IMR-90 (cell line): ENCODE data around the gene LRRK2. TPM values are rescaled to one million over a fixed set of nuclear protein-coding genes. Genes with fewer than 3 reads are reported as not detected.

Source experiments
- ATAC-seq: fragments of 200-7000 bp; cut with Tn5 transposase; 2 replicates; pipeline ENCODE4 v1.9.1; 2020; ENCODE audit warnings: low read depth, mild to moderate bottlenecking, moderate library complexity
- BruUV-seq: library from RNA; stranded (reverse); fragments of 400-500 nt; replicated peaks from 2 replicates; lab custom pipeline; 2021; lab: Mats Ljungman, UMichigan
- CTCF ChIA-PET: fragments of 300-600 bp; formaldehyde crosslinking; extraction: SDS; loops from one replicate; lab custom pipeline; 2021; ENCODE audit warnings: antibody characterized with exemption; lab: Yijun Ruan, JAX
- POLR2A ChIA-PET: fragments of 300-600 bp; sonication (Branson Sonifier 250); formaldehyde crosslinking; loops from one replicate; lab custom pipeline; 2022; ENCODE audit warnings: antibody characterized with exemption; ENCODE audit not compliant: unreplicated experiment; lab: Charles Lee
- DNase-seq: peaks from one replicate; pipeline ENCODE4 v3.0.0; 2013
- H2AFZ ChIP-seq: replicated peaks from 2 replicates; pipeline ENCODE3; 2013; ENCODE audit warnings: low read length, mild to moderate bottlenecking; ENCODE audit not compliant: poor library complexity
- H2AK5ac ChIP-seq: 2 replicates; pipeline ENCODE4 v1.6.1; 2013; ENCODE audit warnings: low read depth, low read length, inconsistent platforms
- H2AK9ac ChIP-seq: replicated peaks from 2 replicates; pipeline ENCODE3; 2013; ENCODE audit warnings: mild to moderate bottlenecking, low read depth, low read length, moderate library complexity; ENCODE audit not compliant: poor library complexity
- H2BK120ac ChIP-seq: 2 replicates; pipeline ENCODE4 v1.6.1; 2013; ENCODE audit warnings: low read depth, low read length, inconsistent platforms
- H2BK15ac ChIP-seq: 3 replicates; pipeline ENCODE4 v1.6.1; 2013; ENCODE audit warnings: low read depth, low read length, inconsistent platforms
- H2BK20ac ChIP-seq: 2 replicates; pipeline ENCODE4 v1.6.1; 2013; ENCODE audit warnings: low read depth, mild to moderate bottlenecking, inconsistent platforms, low read length, moderate library complexity
- H2BK5ac ChIP-seq: 2 replicates; pipeline ENCODE4 v1.6.1; 2013; ENCODE audit warnings: mild to moderate bottlenecking, low read depth, low read length, inconsistent platforms; ENCODE audit not compliant: poor library complexity, severe bottlenecking
- H3K14ac ChIP-seq: replicated peaks from 2 replicates; pipeline ENCODE4 v1.6.1; 2013; ENCODE audit warnings: low read depth, low read length, inconsistent platforms
- H3K18ac ChIP-seq: 2 replicates; pipeline ENCODE4 v1.6.1; 2013; ENCODE audit warnings: low read depth, low read length, control low read depth
- H3K23ac ChIP-seq: 2 replicates; pipeline ENCODE4 v1.6.1; 2013; ENCODE audit warnings: low read depth, low read length, inconsistent platforms
- H3K27ac ChIP-seq: 2 replicates; pipeline ENCODE4 v1.5.1; 2013; ENCODE audit warnings: mild to moderate bottlenecking, control low read depth, low read length; ENCODE audit not compliant: insufficient read depth
- H3K27me3 ChIP-seq: 2 replicates; pipeline ENCODE4 v1.6.1; 2013; ENCODE audit warnings: low read length; ENCODE audit not compliant: control insufficient read depth, insufficient read depth
- H3K36me3 ChIP-seq: 2 replicates; pipeline ENCODE4 v1.6.1; 2013; ENCODE audit warnings: low read length, mixed read lengths; ENCODE audit not compliant: control insufficient read depth, insufficient read depth
- H3K4ac ChIP-seq: 2 replicates; pipeline ENCODE4 v1.6.1; 2013; ENCODE audit warnings: low read depth, low read length, inconsistent platforms
- H3K4me1 ChIP-seq: 2 replicates; pipeline ENCODE4 v1.6.1; 2013; ENCODE audit warnings: low read length, mixed read lengths; ENCODE audit not compliant: control insufficient read depth, insufficient read depth
- H3K4me2 ChIP-seq: 2 replicates; pipeline ENCODE4 v1.6.1; 2013; ENCODE audit warnings: low read depth, mild to moderate bottlenecking, control low read depth, low read length, moderate library complexity
- H3K4me3 ChIP-seq: 2 replicates; pipeline ENCODE4 v1.5.1; 2013; ENCODE audit warnings: low read depth, mild to moderate bottlenecking, control low read depth, low read length, moderate library complexity; ENCODE audit not compliant: insufficient read depth
- H3K56ac ChIP-seq: 2 replicates; pipeline ENCODE4 v1.6.1; 2013; ENCODE audit warnings: low read length, inconsistent platforms; ENCODE audit not compliant: insufficient read depth; ENCODE audit errors: extremely low read depth
- H3K79me1 ChIP-seq, 2 experiments: 2 replicates each; pipeline ENCODE4 v1.6.1; 2013; ENCODE audit warnings: low read length in 2 of 2, inconsistent platforms in 1 of 2, low read depth in 1 of 2
- H3K9ac ChIP-seq: 2 replicates; pipeline ENCODE4 v1.6.1; 2013; ENCODE audit warnings: low read depth, low read length, control low read depth
- H3K9me1 ChIP-seq: 2 replicates; pipeline ENCODE4 v1.6.1; 2013; ENCODE audit warnings: low read length, inconsistent platforms; ENCODE audit not compliant: insufficient read depth
- H3K9me3 ChIP-seq: 2 replicates; pipeline ENCODE4 v1.6.1; 2013; ENCODE audit warnings: low read length; ENCODE audit not compliant: control insufficient read depth, insufficient read depth
- H4K20me1 ChIP-seq: 2 replicates; pipeline ENCODE4 v1.6.1; 2013; ENCODE audit warnings: low read length, inconsistent platforms; ENCODE audit not compliant: insufficient read depth
- H4K5ac ChIP-seq: 2 replicates; pipeline ENCODE4 v1.6.1; 2013; ENCODE audit warnings: mild to moderate bottlenecking, low read depth, low read length, control low read depth
- H4K8ac ChIP-seq, 2 experiments: 2 replicates each; pipeline ENCODE4 v1.6.1; 2013; ENCODE audit warnings: low read depth in 2 of 2, low read length in 2 of 2, control low read depth in 1 of 2, inconsistent platforms in 1 of 2
- H4K91ac ChIP-seq: 2 replicates; pipeline ENCODE4 v1.6.1; 2013; ENCODE audit warnings: low read depth, low read length, inconsistent platforms; ENCODE audit not compliant: insufficient read depth
- BHLHE40 ChIP-seq: fragments of 150-350 bp; IDR thresholded peaks from 2 replicates; pipeline ENCODE4 v1.6.1; 2016; ENCODE audit warnings: mild to moderate bottlenecking, low read depth, low read length
- CEBPB ChIP-seq: IDR thresholded peaks from 2 replicates; pipeline ENCODE4 v1.6.1; 2012; ENCODE audit warnings: low read depth, low read length, improper control_type of control experiment
- FOS ChIP-seq: fragments of 150-350 bp; IDR thresholded peaks from 2 replicates; pipeline ENCODE4 v1.6.1; 2016; ENCODE audit warnings: low read depth, low read length
- RCOR1 ChIP-seq: IDR thresholded peaks from 2 replicates; pipeline ENCODE4 v1.6.1; 2012; ENCODE audit warnings: mild to moderate bottlenecking, low read length, improper control_type of control experiment; ENCODE audit not compliant: insufficient replicate concordance
- WGBS, 2 experiments: methylation state at CpG; one replicate each; pipeline versions ENCODE4 v1.1.5 to v1.1.7; 2013; ENCODE audit warnings: missing lambda C conversion rate in 2 of 2; ENCODE audit not compliant: insufficient read length in 1 of 2; ENCODE audit errors: extremely low coverage in 2 of 2; 5-methylcytosine and 5-hydroxymethylcytosine counted together
- dilution Hi-C: fragments of 300-500 bp; cut with HindIII; formaldehyde crosslinking; loops from one replicate; pipeline ENCODE4 v1.14.3; 2018; ENCODE audit warnings: low sequenced_read_pairs; ENCODE audit not compliant: unreplicated experiment
- in situ Hi-C: fragments of 300-500 bp; cut with MboI; formaldehyde crosslinking; loops from 3 replicates; pipeline ENCODE4 v1.14.3; 2019; ENCODE audit warnings: low sequenced_read_pairs, inconsistent platforms, mixed read lengths
- intact Hi-C: fragments of 100-400 bp; cut with micrococcal nuclease; formaldehyde crosslinking; loops from 2 replicates; pipeline ENCODE4 v1.10.0; 2022
- polyA plus RNA-seq, 3 experiments: library from polyadenylated mRNA; depleted of rRNA; stranded (reverse); fragments of >200 nt; gene quantifications; 2 replicates each; pipeline ENCODE4 v1.2.3, GENCODE V29; 2012; ENCODE audit warnings: low replicate concordance in 1 of 3
- total RNA-seq: library from RNA; depleted of rRNA; stranded (reverse); fragments of >200 nt; gene quantifications from 2 replicates; pipeline ENCODE4 v1.2.3, GENCODE V29; 2012
- TF ChIP-seq, protein P1 (sequence below): conservative IDR thresholded peaks from 2 replicates; pipeline ENCODE4 v1.5.1; 2012; ENCODE audit warnings: mild to moderate bottlenecking, low read depth, low read length, improper control_type of control experiment
- TF ChIP-seq, protein P2 (sequence below): fragments of 150-350 bp; IDR thresholded peaks from 2 replicates; pipeline ENCODE4 v1.6.1; 2017; ENCODE audit warnings: mild to moderate bottlenecking, antibody characterized with exemption, low read length, low read depth

The LRRK2 gene
- total and polyA plus RNA-seq, 2 of the 4 experiments (the other 2 are of a cell fraction) = 0.17 to 0.54 TPM

DNA sequence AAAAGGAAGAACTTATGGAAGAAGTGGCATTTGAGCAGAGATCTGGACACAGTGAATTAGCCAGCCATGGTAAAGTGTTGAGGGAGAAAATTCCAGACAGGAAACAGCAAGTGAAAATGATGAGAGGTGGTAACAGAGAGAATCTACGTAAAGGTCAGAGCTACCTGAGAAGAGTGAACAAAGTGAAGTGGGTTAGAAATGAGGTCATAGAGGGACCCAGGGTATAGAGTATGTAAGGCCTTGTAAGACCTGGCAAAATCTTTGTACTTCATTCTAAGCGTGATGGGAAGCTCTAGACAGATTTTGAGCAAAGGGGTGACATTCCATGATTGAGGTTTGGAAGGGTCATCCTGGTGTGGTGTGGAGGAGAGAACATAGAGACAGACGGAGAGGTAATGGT, 49.3 kb upstream of the LRRK2 start:
- Histone ChIP-seq H2BK15ac (no peak overlapping the region), H3K27me3 (no peaks in the 10 kb centered on the region), H3K4me1 (no peaks in the 10 kb centered on the region), H2AK5ac (no peak overlapping the region), H4K20me1 (no peaks in the 10 kb centered on the region), H3K4me2 (no peak overlapping the region), H3K4me3 (no peak overlapping the region), H3K36me3 (no peaks in the 10 kb centered on the region), H3K9me1 (no peaks in the 10 kb centered on the region), H3K23ac (no peak overlapping the region), H3K18ac (no peak overlapping the region), H3K27ac (no peak overlapping the region), H4K91ac (no peak overlapping the region), H4K8ac (no peak overlapping the region), H2AK9ac (no peak overlapping the region), H3K9ac (no peak overlapping the region), H3K4ac (no peak overlapping the region), H3K79me1 (no peaks in the 10 kb centered on the region), H2AFZ (no peak overlapping the region), H2BK120ac (no peak overlapping the region), H4K5ac (no peak overlapping the region), H2BK20ac (no peak overlapping the region), H2BK5ac (no peak overlapping the region), H3K56ac (no peak overlapping the region), H3K9me3 (no peaks in the 10 kb centered on the region), H3K14ac (no peak overlapping the region)
- BruUV-seq = no TSS peak
- dilution Hi-C loops = no loop called here
- intact Hi-C loops = no loop called here
- TF ChIP-seq RCOR1 = no peak
- no peak for TF ChIP-seq BHLHE40
- no peak for TF ChIP-seq CEBPB
- TF ChIP-seq, protein P1, sequence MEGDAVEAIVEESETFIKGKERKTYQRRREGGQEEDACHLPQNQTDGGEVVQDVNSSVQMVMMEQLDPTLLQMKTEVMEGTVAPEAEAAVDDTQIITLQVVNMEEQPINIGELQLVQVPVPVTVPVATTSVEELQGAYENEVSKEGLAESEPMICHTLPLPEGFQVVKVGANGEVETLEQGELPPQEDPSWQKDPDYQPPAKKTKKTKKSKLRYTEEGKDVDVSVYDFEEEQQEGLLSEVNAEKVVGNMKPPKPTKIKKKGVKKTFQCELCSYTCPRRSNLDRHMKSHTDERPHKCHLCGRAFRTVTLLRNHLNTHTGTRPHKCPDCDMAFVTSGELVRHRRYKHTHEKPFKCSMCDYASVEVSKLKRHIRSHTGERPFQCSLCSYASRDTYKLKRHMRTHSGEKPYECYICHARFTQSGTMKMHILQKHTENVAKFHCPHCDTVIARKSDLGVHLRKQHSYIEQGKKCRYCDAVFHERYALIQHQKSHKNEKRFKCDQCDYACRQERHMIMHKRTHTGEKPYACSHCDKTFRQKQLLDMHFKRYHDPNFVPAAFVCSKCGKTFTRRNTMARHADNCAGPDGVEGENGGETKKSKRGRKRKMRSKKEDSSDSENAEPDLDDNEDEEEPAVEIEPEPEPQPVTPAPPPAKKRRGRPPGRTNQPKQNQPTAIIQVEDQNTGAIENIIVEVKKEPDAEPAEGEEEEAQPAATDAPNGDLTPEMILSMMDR = no peak
- TF ChIP-seq FOS = no peak
- TF ChIP-seq, protein P2, sequence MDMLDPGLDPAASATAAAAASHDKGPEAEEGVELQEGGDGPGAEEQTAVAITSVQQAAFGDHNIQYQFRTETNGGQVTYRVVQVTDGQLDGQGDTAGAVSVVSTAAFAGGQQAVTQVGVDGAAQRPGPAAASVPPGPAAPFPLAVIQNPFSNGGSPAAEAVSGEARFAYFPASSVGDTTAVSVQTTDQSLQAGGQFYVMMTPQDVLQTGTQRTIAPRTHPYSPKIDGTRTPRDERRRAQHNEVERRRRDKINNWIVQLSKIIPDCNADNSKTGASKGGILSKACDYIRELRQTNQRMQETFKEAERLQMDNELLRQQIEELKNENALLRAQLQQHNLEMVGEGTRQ = no peak
- in situ Hi-C loops = no loop called here
- ATAC-seq (no peak), DNase-seq (no peak)
- CTCF ChIA-PET = no interaction called here
- 38% methylated on average over 1 of the region's 3 CpGs; no CpG with 5 or more reads in 1 of the 2 experiments for WGBS, 2 experiments
- POLR2A ChIA-PET = no interaction called here
